Jurkat, Clone E6-1 (cell line): ENCODE results near the gene ABCA1. TPM values are rescaled to one million over a fixed set of nuclear protein-coding genes. Genes with fewer than 3 reads are reported as not detected.
"Not testable (repeated sequence)": the region's sequence is repeated elsewhere in the genome, so short reads cannot be mapped to it uniquely, and the experiment has no call there.

Experiments
- DNase-seq: peaks from one replicate; pipeline ENCODE4 v3.0.0-alpha.2; 2011; ENCODE audit warnings: low read depth, low spot score
- H3K4me3 ChIP-seq: 2 replicates; pipeline ENCODE4 v1.5.1; 2011; ENCODE audit warnings: mild to moderate bottlenecking, low read length, control low read depth, moderate library complexity
- polyA plus RNA-seq: library from polyadenylated mRNA; unstranded; fragments of >200 nt; gene quantifications from one replicate; pipeline ENCODE4 v1.2.1, GENCODE V29; 2012; ENCODE audit warnings: missing spikeins; ENCODE audit not compliant: insufficient read length, insufficient read depth

ABCA1 gene, protein sequence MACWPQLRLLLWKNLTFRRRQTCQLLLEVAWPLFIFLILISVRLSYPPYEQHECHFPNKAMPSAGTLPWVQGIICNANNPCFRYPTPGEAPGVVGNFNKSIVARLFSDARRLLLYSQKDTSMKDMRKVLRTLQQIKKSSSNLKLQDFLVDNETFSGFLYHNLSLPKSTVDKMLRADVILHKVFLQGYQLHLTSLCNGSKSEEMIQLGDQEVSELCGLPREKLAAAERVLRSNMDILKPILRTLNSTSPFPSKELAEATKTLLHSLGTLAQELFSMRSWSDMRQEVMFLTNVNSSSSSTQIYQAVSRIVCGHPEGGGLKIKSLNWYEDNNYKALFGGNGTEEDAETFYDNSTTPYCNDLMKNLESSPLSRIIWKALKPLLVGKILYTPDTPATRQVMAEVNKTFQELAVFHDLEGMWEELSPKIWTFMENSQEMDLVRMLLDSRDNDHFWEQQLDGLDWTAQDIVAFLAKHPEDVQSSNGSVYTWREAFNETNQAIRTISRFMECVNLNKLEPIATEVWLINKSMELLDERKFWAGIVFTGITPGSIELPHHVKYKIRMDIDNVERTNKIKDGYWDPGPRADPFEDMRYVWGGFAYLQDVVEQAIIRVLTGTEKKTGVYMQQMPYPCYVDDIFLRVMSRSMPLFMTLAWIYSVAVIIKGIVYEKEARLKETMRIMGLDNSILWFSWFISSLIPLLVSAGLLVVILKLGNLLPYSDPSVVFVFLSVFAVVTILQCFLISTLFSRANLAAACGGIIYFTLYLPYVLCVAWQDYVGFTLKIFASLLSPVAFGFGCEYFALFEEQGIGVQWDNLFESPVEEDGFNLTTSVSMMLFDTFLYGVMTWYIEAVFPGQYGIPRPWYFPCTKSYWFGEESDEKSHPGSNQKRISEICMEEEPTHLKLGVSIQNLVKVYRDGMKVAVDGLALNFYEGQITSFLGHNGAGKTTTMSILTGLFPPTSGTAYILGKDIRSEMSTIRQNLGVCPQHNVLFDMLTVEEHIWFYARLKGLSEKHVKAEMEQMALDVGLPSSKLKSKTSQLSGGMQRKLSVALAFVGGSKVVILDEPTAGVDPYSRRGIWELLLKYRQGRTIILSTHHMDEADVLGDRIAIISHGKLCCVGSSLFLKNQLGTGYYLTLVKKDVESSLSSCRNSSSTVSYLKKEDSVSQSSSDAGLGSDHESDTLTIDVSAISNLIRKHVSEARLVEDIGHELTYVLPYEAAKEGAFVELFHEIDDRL (N-terminal part only)
- 0.42 TPM for polyA plus RNA-seq

DNA sequence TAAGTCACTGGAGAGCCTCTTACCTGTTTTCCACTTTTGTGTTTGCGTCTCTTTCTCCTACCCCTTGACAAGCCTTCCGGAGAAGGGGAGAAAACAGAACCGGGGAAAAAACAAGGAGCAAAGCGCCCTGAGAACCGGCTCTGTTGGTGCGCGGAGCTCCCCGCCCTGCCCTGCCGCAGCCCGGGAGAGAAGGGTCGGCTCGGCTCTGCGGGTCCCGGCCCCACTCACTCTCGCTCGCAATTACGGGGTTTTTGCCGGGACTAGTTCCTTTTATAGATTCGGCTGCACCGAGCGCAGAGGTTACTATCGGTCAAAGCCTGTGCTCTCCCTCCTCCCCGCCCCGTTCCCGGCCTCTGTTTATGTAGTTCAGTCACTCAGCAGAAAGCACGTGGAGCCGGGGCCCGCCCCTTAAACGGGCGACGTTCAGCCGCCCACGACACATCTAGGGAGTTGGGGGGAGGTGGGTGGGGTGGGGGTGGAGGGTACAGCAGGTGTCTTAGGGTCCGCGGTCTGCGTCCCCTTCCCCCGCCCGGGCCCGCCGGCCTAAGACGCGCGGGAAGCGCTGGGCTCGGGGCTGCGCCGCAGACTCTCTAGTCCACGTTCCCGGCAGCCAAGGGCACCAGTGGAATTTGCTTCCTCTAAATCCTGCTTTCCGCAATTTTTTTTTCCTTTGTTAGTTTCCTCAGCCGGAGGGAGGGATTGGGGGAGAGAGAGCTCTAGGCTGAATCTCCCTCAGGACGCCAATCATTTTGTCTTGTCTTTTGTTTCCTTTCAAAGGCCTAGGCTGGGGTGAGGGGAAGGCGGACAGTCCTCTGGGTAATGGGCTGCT lies at the start of gene ABCA1:
Gene ABCA1 (minus strand): TSS at position 244 of the 829 bp plus-strand sequence. CDS start 24,476 bp downstream, outside the sequence.
- H3K4me3 ChIP-seq: peak within 1 kb of the TSS; percentile 42
- DNase-seq: peak; percentile 32

GRCh38 chr9:104977580-104977979 lies 49.6 kb upstream of the ABCA1 start:
- H3K4me3 ChIP-seq: no peak overlapping the region
- no peak for DNase-seq

- DNase-seq: no peak
- H3K4me3 ChIP-seq: no peak overlapping the region
Observed at GRCh38 chr9:104977168-104977567, 49.2 kb upstream of the ABCA1 start.

- H3K4me3 ChIP-seq, DNase-seq: not testable (repeated sequence)
Observed at GRCh38 chr9:104975966-104976595, 48.1 kb upstream of the ABCA1 start.

DNA sequence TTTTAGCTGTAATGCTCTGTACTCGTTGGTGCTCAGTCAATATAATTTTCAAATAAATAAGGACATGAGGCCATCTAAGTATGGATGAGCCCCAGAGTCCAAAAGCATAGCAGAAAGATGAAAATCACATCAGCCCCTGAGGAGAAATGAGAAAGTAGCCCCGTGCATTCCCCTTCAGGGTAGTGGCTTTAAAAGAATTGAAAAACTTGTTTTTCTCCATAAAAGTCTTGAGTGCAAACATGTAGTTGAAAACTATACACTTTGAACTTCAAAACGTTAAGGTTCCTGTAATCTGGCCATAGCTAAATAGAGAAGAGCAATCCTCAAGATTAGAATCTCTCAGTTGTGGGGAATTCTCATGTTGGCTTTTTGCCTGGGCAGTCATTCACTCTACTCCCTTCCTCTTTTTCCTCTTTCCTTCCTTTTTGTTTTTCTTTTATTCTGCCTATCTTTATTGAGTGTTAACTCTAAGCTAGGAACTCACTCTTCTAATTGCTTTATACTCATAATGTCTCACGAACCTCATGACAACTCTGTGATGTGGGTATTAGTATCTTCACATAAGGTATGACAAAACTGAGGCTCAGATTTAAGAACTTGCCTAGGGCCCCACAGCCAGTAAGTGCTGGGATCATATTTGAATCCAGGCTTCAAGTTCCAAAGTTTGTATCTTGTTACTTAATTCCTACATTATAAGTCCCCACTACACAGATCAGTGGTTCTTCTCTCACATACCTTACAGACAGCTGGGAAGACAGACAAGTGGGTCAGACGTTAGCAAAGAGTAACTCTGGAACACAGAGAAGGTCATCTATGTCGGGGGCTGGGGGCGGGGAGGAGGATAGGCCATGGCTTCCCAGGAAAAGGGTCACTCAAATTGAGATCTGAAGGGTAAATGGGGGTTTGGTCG lies 46.4 kb upstream of the ABCA1 start:
- H3K4me3 ChIP-seq: no peak overlapping the region
- DNase-seq: no peak

DNA sequence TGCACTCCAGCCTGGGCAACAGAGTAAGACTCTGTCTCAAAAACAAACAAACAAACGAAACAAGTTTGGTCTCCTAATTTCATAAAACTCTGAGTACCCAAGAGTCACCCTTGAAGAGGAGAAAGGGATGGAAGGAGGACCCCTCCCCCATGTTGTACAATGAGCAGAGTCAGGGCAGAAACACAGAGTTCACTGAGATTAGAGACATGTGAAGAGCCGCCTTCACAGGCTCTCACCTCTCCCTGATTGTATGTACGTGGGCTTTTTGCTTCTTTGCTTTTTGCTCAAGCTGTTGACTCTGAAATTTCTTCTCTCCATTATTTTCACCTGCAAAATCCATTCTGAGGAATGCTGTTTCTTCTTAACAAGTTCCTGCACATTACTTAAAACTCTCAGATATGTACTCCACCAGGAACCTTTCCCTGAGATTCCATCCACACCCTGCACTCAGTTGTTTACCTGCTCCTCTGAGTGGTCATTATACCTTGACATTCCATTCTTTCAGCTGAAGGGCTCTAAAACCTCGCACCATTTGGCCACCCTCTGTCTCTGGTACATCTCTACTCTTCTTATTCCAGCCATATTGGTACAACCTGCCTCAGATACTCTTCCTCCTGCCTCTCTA lies 44.4 kb upstream of the ABCA1 start:
- no peak overlapping the region for H3K4me3 ChIP-seq
- DNase-seq: no peak

DNA sequence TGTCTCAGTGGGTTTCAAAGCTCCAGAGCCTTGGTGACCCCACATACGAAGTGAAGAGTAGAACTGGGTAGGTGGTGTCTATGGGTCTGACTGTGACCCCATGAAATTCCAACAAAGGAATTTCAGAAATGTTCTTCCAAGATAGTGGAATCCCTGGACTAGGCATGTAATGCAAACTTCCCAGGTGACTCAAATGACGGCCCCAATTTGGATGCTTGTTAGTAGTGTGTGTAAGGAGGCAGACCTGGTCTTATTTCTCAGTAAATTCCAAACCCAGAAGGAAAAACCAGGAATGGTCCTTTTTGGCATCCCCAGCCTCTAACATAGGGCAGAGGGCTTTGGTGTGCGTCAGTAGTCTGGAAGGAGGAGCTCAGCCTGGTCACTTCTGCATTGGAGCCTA lies 43.6 kb upstream of the ABCA1 start:
- no peak overlapping the region for H3K4me3 ChIP-seq
- no peak for DNase-seq

DNA sequence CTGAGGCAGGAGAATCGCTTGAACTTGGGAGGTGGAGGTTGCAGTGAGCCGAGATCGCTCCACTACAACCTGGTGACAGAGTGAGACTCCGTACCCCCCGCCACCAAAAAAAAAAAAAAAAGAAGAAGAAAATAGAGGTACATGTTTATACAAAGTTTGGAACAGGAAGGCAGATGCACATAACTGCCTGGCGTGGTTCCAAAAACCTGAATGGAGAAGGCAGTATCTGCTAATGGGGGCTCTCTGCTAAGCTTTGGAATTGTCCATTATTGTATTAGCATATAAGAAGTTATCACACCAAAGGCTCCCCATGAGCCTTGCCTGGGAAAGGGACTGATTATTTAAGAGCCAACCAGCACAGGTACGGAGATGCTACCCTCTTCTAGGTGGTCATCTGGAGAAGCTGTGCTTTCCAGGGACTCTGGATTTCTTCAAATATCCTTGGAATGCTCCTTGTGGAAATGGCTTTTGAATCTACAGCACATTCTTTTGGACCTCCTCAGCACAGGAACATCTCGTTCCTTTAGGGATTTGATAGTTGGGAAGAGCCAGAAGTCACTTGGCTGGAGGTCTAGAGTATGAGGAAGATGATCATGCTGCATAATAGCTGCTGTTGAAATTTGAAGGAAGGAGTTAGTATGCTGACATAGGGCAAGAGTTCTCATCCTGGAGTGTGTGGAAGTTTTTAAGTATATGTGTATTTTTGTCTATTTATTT lies 42.5 kb upstream of the ABCA1 start:
- H3K4me3 ChIP-seq: no peak overlapping the region
- DNase-seq: no peak

DNA sequence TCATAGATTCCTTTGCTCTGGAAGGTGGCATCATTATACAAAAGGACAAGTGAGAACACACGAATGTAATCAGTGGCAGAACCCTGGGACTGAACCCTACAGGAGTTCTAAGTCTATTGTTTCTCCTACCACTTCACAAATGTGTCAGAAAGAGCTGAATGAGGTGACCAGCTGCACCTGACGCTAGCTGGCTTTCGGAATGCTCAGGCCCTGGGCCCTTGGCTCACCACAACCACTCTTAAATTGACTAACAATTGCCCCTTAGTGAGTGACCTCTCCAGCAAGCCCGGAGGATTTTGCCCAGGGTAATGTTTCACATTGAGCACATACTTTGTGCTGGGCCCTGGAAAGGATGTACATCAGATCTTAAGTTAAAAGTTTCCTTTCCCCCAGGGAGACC lies 41.2 kb upstream of the ABCA1 start:
- no peak for DNase-seq
- H3K4me3 ChIP-seq: peak overlapping the region; percentile 82

GRCh38 chr9:104968025-104968982 lies 40.3 kb upstream of the ABCA1 start:
- peak; percentile 87 for DNase-seq
- peak overlapping the region; percentile 82 for H3K4me3 ChIP-seq

GRCh38 chr9:104963076-104963475 lies 35.1 kb upstream of the ABCA1 start:
- H3K4me3 ChIP-seq: no peak overlapping the region
- DNase-seq: no peak

- DNase-seq: no peak
- H3K4me3 ChIP-seq: no peak overlapping the region
Observed at GRCh38 chr9:104961701-104962359, 33.9 kb upstream of the ABCA1 start.

DNA sequence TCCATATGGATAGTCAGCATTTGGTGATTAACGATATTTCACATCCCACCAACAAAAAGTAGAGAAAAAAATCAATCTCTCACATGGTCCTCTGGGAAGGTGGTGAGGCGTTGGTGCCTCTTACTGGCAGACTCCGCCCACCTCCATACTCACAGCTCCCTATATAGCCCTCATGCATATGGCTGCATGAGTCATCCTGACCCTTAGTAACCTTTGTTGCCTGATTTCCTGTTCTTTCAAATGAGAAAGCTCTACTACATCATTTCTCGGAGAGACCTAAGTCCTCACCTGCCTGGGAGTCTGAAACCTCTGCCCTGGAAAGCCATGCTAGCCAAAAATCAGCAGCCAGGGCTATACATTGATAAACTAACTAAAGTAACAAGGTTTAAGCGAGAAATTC lies 33.3 kb upstream of the ABCA1 start:
- no peak overlapping the region for H3K4me3 ChIP-seq
- peak; percentile 68 for DNase-seq

- no peak for DNase-seq
- no peak overlapping the region for H3K4me3 ChIP-seq
Observed at GRCh38 chr9:104960662-104961061, 32.7 kb upstream of the ABCA1 start.

DNA sequence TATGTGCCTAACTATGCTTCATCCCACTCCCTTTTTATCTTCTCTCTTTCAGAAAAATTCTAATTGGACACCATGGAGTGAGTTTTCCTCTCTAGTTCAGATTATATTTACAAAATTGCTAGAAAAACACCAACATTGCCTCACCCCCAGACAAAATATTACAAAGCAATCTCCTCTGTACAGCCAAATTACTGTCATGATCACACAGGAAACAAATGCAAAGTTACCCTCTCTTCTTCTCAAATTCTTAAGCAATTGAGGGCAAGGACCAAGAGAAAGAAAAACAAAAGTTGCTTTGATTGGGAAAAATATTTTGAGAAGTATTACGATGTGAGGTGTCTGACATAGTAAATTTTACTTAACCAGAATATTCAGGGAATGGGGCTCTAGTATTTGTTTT lies 30.8 kb upstream of the ABCA1 start:
- DNase-seq: no peak
- no peak overlapping the region for H3K4me3 ChIP-seq
